Measurements from ENCODE around the gene USP36. TPM values are rescaled to one million over a fixed set of nuclear protein-coding genes. Genes with fewer than 3 reads are reported as not detected.
"Not testable (repeated sequence)": the region's sequence is repeated elsewhere in the genome, so short reads cannot be mapped to it uniquely, and the experiment has no call there.

Gene USP36
- total RNA-seq, 2 experiments from 2014 or later: 87.8 to 94.3 TPM

GRCh38 chr17:78785011-78785662 lies 55.5 kb downstream of the USP36 start:
- ATAC-seq (ENCODE audit: low read depth): no peak
- Mint-ChIP-seq H3K27ac (peak overlapping the region; percentile 38), H3K36me3 (peaks cover 4% of the 10 kb centered on the region), H3K4me1 (peaks cover 31% of the 10 kb centered on the region), H3K9me3 (no peaks in the 10 kb centered on the region), H3K27me3 (no peaks in the 10 kb centered on the region), H3K4me3 (peak overlapping the region; percentile 37)
- peak; percentile 25 for DNase-seq
- POLR2A ChIA-PET: interaction anchor here (0.7 to 3.0 kb wide), 9 partner anchors 10 to 434 kb away, joined by 3 to 7 read pairs (median 3); no protein-coding TSS in a partner anchor

- POLR2A ChIA-PET: interaction anchor here (1.3 to 3.0 kb wide), 3 partner anchors 9 to 36 kb away, joined by 4 to 7 read pairs (median 6); no protein-coding TSS in a partner anchor
- H3K4me3 Mint-ChIP-seq: no peak overlapping the region
Measured at GRCh38 chr17:78784352-78784751, 56.3 kb downstream of the USP36 start.

GRCh38 chr17:78783711-78784324 lies 56.8 kb downstream of the USP36 start:
- H3K27me3 Mint-ChIP-seq: no peaks in the 10 kb centered on the region
- H3K9me3 Mint-ChIP-seq: no peaks in the 10 kb centered on the region
- ATAC-seq (ENCODE audit: low read depth): no peak
- H3K4me3 Mint-ChIP-seq: peak overlapping the region; percentile 87
- H3K36me3 Mint-ChIP-seq: peaks cover 6% of the 10 kb centered on the region
- POLR2A ChIA-PET: interaction anchor here (0.5 to 3.0 kb wide), 5 partner anchors 9 to 68 kb away, joined by 3 to 7 read pairs (median 4); no protein-coding TSS in a partner anchor
- no peak for DNase-seq
- peak overlapping the region; percentile 70 for H3K27ac Mint-ChIP-seq
- peaks cover 39% of the 10 kb centered on the region for H3K4me1 Mint-ChIP-seq

More at GRCh38 chr17:78784352-78784751, 56.3 kb downstream of the USP36 start:
- ATAC-seq (ENCODE audit: low read depth): no peak
- DNase-seq: no peak
- Mint-ChIP-seq H3K27me3 (no peaks in the 10 kb centered on the region), H3K27ac (peak overlapping the region; percentile 65), H3K9me3 (no peaks in the 10 kb centered on the region), H3K36me3 (peaks cover 6% of the 10 kb centered on the region), H3K4me1 (peaks cover 34% of the 10 kb centered on the region)

- Mint-ChIP-seq H3K4me3 (peak within 1 kb of the TSS; percentile 93), H3K4me1 (peaks cover 47% of the 10 kb centered on the region), H3K27ac (peak within 1 kb of the TSS; percentile 99), H3K9me3 (no peaks in the 10 kb centered on the region), H3K27me3 (no peaks in the 10 kb centered on the region), H3K36me3 (peaks cover 6% of the 10 kb centered on the region)
- POLR2A ChIA-PET: interaction anchor here (0.9 to 2.8 kb wide), 3 partner anchors 13 to 46 kb away, joined by 3 to 15 read pairs (median 3); no protein-coding TSS in a partner anchor
- no peak for ATAC-seq (ENCODE audit: low read depth)
- DNase-seq: no peak
Measured at GRCh38 chr17:78781893-78782304, 58.7 kb downstream of the USP36 start, which contains the start of gene CYTH1. Gene CYTH1 (minus strand): TSS chr17:78782273. CDS start chr17:78782223, 50 bp downstream.

- H3K27me3 Mint-ChIP-seq: no peaks in the 10 kb centered on the region
- H3K4me3 Mint-ChIP-seq: peak overlapping the region; percentile 93
- H3K4me1 Mint-ChIP-seq: peaks cover 47% of the 10 kb centered on the region
- peak overlapping the region; percentile 99 for H3K27ac Mint-ChIP-seq
- no peaks in the 10 kb centered on the region for H3K9me3 Mint-ChIP-seq
- POLR2A ChIA-PET: interaction anchor here (0.7 to 2.8 kb wide), 9 partner anchors 12 to 823 kb away, joined by 3 to 41 read pairs (median 13); partner anchors contain the start of gene TNRC6C
- ATAC-seq (ENCODE audit: low read depth) (peak; percentile 11), DNase-seq (peak; percentile 74)
- peaks cover 6% of the 10 kb centered on the region for H3K36me3 Mint-ChIP-seq
Measured at GRCh38 chr17:78781104-78781892, 59.3 kb downstream of the USP36 start.

GRCh38 chr17:78780335-78780734 lies 60.3 kb downstream of the USP36 start:
- H3K9me3 Mint-ChIP-seq: no peaks in the 10 kb centered on the region
- peak; percentile 17 for ATAC-seq (ENCODE audit: low read depth)
- peak; percentile 45 for DNase-seq
- peaks cover 49% of the 10 kb centered on the region for H3K4me1 Mint-ChIP-seq
- no peaks in the 10 kb centered on the region for H3K27me3 Mint-ChIP-seq
- peak overlapping the region; percentile 99 for H3K27ac Mint-ChIP-seq
- H3K4me3 Mint-ChIP-seq: peak overlapping the region; percentile 89
- POLR2A ChIA-PET: interaction anchor here (0.7 to 2.8 kb wide), 17 partner anchors 9 to 822 kb away, joined by 3 to 41 read pairs (median 6); partner anchors contain the start of gene TNRC6C
- H3K36me3 Mint-ChIP-seq: peaks cover 6% of the 10 kb centered on the region

- ATAC-seq (ENCODE audit: low read depth) (peak; percentile 35), DNase-seq (peak; percentile 62)
- Mint-ChIP-seq H3K4me3 (peak overlapping the region; percentile 89), H3K9me3 (no peaks in the 10 kb centered on the region), H3K27me3 (no peaks in the 10 kb centered on the region), H3K4me1 (peaks cover 48% of the 10 kb centered on the region), H3K36me3 (peaks cover 6% of the 10 kb centered on the region), H3K27ac (peak overlapping the region; percentile 99)
- POLR2A ChIA-PET: interaction anchor here (0.7 to 2.8 kb wide), 16 partner anchors 9 to 70 kb away, joined by 3 to 41 read pairs (median 7); no protein-coding TSS in a partner anchor
Measured at GRCh38 chr17:78779850-78780249, 60.8 kb downstream of the USP36 start.

- not testable (repeated sequence) for H3K9me3 Mint-ChIP-seq; ATAC-seq (ENCODE audit: low read depth); H3K36me3 Mint-ChIP-seq; DNase-seq; H3K27me3 Mint-ChIP-seq
- Mint-ChIP-seq H3K27ac (peak overlapping the region; percentile 99), H3K4me3 (peak overlapping the region; percentile 89), H3K4me1 (peaks cover 49% of the 10 kb centered on the region)
- POLR2A ChIA-PET: interaction anchor here (0.7 to 2.7 kb wide), 12 partner anchors 8 to 62 kb away, joined by 3 to 41 read pairs (median 7); no protein-coding TSS in a partner anchor
Measured at GRCh38 chr17:78779286-78779651, 61.3 kb downstream of the USP36 start.

GRCh38 chr17:78777881-78778280 lies 62.7 kb downstream of the USP36 start:
- POLR2A ChIA-PET: interaction anchor here (0.7 to 1.8 kb wide), 7 partner anchors 9 to 563 kb away, joined by 3 to 7 read pairs (median 4); no protein-coding TSS in a partner anchor
- DNase-seq: no peak
- Mint-ChIP-seq H3K9me3 (no peaks in the 10 kb centered on the region), H3K27me3 (no peaks in the 10 kb centered on the region), H3K27ac (peak overlapping the region; percentile 74), H3K4me3 (peak overlapping the region; percentile 48), H3K4me1 (peaks cover 47% of the 10 kb centered on the region), H3K36me3 (peaks cover 6% of the 10 kb centered on the region)
- ATAC-seq (ENCODE audit: low read depth): no peak

GRCh38 chr17:78774956-78775571 lies 65.5 kb downstream of the USP36 start:
- H3K36me3 Mint-ChIP-seq: peaks cover 12% of the 10 kb centered on the region
- H3K27me3 Mint-ChIP-seq: no peaks in the 10 kb centered on the region
- H3K27ac Mint-ChIP-seq: peak overlapping the region; percentile 93
- ATAC-seq (ENCODE audit: low read depth) (peak; percentile 64), DNase-seq (peak; percentile 75)
- H3K4me1 Mint-ChIP-seq: peaks cover 55% of the 10 kb centered on the region
- no peaks in the 10 kb centered on the region for H3K9me3 Mint-ChIP-seq
- POLR2A ChIA-PET: interaction anchor here (0.6 to 2.9 kb wide), 9 partner anchors 9 to 70 kb away, joined by 3 to 21 read pairs (median 5); no protein-coding TSS in a partner anchor
- peak overlapping the region; percentile 80 for H3K4me3 Mint-ChIP-seq

GRCh38 chr17:78774453-78774852 lies 66.2 kb downstream of the USP36 start:
- Mint-ChIP-seq H3K4me1 (peaks cover 50% of the 10 kb centered on the region), H3K27me3 (no peaks in the 10 kb centered on the region), H3K4me3 (peak overlapping the region; percentile 80), H3K9me3 (no peaks in the 10 kb centered on the region), H3K27ac (peak overlapping the region; percentile 93), H3K36me3 (peaks cover 10% of the 10 kb centered on the region)
- DNase-seq (no peak), ATAC-seq (ENCODE audit: low read depth) (peak; percentile 12)
- POLR2A ChIA-PET: interaction anchor here (0.6 to 2.9 kb wide), 7 partner anchors 10 to 71 kb away, joined by 3 to 21 read pairs (median 7); no protein-coding TSS in a partner anchor

GRCh38 chr17:78771758-78772382 lies 68.7 kb downstream of the USP36 start:
- POLR2A ChIA-PET: interaction anchor here (0.9 to 1.7 kb wide), 5 partner anchors 8 to 29 kb away, joined by 3 to 9 read pairs (median 4); no protein-coding TSS in a partner anchor
- Mint-ChIP-seq H3K9me3 (no peaks in the 10 kb centered on the region), H3K36me3 (peaks cover 10% of the 10 kb centered on the region), H3K27me3 (no peaks in the 10 kb centered on the region), H3K4me3 (peak overlapping the region; percentile 79), H3K27ac (peak overlapping the region; percentile 88), H3K4me1 (peaks cover 36% of the 10 kb centered on the region)
- DNase-seq: no peak
- ATAC-seq (ENCODE audit: low read depth): peak; percentile 13

All from activated naive CD8-positive, alpha-beta T cell treated with anti-CD3 and anti-CD28 coated beads, Interleukin-2, amount 10 ng/mL, durations not matched to agents 7 days and 5 days (primary cell).